Measurements from ENCODE around the gene ZNF592.

The ZNF592 gene, protein sequence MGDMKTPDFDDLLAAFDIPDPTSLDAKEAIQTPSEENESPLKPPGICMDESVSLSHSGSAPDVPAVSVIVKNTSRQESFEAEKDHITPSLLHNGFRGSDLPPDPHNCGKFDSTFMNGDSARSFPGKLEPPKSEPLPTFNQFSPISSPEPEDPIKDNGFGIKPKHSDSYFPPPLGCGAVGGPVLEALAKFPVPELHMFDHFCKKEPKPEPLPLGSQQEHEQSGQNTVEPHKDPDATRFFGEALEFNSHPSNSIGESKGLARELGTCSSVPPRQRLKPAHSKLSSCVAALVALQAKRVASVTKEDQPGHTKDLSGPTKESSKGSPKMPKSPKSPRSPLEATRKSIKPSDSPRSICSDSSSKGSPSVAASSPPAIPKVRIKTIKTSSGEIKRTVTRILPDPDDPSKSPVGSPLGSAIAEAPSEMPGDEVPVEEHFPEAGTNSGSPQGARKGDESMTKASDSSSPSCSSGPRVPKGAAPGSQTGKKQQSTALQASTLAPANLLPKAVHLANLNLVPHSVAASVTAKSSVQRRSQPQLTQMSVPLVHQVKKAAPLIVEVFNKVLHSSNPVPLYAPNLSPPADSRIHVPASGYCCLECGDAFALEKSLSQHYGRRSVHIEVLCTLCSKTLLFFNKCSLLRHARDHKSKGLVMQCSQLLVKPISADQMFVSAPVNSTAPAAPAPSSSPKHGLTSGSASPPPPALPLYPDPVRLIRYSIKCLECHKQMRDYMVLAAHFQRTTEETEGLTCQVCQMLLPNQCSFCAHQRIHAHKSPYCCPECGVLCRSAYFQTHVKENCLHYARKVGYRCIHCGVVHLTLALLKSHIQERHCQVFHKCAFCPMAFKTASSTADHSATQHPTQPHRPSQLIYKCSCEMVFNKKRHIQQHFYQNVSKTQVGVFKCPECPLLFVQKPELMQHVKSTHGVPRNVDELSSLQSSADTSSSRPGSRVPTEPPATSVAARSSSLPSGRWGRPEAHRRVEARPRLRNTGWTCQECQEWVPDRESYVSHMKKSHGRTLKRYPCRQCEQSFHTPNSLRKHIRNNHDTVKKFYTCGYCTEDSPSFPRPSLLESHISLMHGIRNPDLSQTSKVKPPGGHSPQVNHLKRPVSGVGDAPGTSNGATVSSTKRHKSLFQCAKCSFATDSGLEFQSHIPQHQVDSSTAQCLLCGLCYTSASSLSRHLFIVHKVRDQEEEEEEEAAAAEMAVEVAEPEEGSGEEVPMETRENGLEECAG (N-terminal part only)

DNA sequence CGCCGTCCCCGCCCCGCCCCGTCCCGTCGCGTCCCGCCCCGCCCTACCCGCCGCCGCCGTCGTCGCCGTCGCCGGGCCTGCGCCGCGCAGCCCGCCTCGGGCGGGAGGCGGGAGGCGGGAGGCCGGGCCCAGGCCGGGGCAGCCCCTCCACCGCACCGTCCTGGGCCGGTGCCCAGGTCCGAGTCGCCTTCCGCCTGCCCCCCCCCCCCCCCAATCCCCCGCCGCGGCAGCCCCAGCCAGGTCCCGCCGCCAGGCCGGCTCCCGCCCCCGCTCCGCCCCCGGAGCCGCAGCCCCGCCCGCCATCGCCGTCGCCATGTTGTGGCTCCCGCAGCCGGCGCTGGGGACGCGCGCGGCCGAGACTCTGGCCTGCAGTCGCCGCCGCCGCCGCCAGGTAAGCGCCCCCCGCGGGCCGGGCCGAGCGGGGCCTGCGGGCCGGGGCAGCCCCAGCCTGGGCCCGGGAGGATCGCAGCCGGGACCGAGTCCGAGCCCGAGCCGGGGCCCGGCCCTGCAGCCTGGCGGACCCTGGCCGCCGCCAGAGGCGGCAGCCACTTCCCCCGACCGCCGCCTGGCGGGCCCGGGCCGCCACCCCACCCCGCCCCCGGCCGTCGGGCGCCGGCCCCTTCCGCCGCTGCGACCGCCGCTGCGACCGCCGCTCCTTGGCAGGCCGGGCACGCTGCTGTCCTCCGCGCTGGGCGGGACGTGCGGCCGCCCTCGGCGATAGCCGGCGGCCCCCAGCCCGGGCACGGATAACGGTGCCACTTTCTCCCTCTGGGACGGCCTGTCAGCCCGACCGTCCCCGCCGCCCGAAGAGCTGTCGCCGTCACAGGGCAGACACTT is at the start of gene ZNF592:
ZNF592 (plus strand) TSS at position 319 of the 837 bp plus-strand sequence. CDS start 34,084 bp downstream, outside the sequence.
- peak; percentile 49 to 51 for DNase-seq

DNA sequence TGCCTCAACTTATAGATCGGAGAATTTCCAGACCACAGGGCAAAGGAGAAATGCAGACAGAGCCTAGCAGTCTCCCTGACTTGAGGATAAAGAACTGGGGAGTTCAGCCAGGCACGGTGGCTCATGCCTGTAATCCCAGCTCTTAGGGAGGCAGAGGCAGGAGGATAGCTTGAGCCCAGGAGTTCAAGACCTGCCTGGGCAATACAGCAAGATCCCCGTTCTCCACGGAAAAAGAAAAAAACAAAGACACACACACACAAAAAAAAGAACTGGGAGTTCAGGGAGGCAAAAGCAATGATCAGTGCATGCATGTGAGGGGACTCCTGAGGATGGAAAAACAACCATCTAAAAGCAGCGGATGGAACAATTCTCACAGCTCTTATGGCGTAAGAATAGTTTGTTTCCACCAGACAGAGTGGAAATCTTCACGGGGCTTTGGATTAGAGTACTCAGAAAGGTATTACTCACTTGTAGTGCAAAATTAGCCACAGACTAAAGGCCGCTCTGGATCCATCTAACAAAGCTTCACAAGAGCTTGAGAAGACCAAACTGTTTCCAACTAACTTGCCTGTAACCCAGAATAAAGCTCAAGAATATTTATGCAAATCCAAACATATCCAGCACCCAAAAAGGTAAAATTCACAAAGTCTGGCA is 48.7 kb upstream of the ZNF592 start:
- no peak for DNase-seq

DNA sequence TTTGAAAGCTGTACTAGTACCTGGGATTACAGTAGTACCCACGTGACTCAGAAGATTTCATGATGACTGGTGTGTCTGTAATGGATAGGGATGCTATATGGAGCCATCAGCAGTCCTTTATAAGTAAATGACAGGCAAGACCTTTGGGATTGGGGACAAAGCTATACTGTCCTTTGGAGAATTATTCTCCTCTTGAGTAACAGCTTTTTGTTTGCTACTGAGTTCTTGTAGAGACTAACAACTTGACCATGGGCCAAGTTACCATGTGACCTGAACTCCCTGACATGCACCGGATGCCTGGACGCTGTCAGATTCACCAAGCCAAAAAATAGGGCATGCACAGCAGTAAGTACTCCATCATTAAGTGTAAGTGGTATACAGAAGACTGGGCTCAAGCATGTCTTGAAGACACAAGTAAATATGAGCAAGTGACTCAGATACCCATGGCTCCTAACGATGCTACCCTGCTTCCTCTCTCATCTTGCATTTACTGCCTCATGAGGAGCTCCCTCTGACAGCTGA is 45.4 kb upstream of the ZNF592 start:
- DNase-seq: no peak

DNA sequence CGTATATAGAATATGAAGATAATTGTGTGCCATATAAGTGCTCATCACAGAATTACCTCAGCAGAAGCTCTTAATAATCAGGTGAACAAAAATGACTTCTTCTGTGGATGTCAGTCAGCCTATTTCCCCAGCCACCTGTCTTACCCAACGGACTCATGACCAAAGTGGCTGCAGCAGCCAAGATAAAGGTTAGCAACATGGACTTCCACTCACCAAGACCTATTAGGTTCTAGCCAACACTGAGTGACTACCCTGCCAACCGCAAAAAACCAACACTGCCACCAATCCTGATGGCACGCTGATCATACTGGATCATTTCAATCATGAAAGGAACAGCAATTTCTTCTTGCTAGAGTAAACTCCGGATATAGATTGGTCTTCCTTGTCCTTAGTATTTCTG is 44.6 kb upstream of the ZNF592 start:
- DNase-seq: no peak

DNA sequence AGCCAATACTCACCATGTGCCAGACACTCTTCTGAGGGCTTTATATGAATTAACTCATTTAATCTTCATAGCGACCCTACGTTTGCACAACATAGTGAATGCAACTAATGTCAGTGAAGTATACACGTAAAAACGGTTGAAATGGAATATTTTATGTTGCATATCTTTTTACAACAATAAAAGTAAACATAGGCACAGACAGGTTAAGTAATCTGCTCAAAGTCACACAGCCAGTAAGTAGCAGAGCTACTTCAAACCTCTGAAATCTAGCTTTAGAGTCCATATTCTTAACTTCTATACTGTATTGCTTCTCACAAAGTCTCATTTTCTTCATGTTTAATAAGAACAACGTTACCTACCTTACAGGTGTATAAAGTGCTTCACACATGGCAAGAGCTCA is 34.0 kb upstream of the ZNF592 start:
- no peak for DNase-seq

DNA sequence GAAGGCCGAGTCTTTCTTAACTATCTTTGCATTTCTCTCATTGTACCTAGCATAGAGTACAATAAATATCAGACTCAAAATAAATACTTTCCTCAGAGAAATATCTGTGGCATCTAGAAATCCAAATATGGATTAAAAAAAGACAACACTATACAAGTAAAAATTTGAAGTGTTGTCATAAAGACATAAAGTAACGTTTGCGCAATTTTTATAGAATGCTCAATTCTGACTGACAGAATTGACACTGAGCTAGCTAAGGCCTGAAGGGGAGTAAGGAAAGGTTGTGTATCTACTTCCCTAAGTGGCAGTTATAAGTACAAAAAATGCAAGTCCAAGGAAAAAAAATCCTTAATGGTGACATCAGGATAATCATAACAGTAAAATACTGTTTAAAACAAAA is 33.6 kb upstream of the ZNF592 start:
- DNase-seq: peak in 1 of 2 experiments; percentile 20

DNA sequence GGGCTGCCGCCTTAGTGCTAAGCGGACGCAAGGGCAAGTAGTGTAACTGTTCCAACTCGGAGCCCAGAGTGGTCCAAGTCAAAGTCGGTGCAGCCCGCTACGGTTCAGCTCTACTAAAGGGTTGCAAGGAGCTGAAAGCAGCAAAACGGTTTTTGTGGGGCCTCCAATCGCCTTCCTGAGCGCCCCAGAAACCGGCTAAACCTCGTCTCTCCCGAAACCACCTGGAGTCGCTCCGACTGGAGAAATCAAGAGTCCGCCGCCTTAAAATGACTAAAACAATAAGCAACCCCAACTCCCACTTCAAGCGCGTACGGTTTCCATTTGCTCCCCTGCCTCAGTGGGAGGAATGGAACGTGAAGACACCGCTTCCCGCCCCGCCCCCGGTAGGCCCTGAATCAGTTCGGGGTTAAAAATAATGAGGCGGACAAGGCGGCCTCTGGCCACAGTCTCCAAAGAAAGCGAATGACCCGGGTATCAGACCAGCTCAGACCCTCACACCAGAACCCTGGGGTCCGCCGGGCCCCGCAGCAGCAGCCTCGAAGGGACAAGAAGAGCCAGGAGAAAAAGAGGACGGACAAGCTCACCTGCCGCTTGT is 32.9 kb upstream of the ZNF592 start:
- DNase-seq: no peak

DNA sequence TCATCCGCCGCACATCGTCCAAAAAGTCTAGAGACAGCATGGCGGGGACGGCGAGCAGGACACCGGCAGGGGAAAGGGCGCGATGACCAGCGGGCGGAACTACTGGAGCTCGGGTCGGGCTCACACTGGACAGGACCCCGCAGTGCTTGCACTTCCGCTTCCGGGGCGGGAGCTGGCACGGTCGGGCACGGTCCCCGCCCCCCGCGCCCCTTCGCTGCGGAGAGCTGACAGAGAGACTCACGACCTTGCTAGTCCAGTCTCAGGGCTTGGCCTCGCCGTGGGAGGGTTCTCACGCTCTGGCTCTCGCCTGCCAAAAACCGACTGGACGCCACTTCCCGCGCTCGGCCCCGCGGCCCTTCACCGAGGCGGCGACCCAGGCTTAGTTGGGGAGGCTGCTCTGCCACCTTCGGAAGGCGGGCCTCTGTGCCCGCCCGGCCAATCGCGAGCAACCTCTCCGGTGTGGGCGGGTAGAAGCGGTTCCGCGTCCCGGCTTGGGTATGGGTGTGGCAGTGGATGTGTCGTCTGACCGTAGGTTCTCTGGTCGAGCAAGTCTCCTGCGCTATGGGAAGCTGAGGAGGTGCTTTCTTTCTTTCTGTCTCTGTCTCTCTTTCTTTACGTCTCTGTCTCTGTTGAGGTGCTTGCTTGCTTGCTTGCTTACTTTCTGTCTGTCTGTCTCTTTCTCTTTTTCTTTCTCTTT is 32.2 kb upstream of the ZNF592 start, which contains the start of gene SEC11A:
SEC11A (minus strand) TSS at position 104 of the 697 bp plus-strand sequence; CDS start at position 40, 64 bp downstream.
- peak; percentile 90 to 93 for DNase-seq

DNA sequence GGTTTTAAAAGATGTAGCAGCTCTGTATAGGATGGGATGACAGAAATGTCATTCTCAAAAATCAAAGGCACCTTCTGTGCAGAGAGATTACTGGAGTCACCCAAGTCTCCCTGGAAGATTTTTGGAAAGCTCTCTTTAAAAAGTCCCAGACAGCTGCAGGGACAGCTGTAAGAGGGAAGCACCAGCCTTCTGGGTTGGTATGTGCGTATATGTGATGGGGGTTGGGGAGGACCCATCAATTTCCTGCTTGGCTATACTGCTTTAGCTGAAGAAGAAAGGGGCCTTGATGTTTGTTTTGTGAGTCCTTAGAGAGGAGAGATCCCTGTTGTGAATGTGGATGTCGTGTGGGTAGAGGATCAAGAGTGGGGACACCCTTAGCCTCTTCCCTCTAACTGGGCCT is 27.0 kb upstream of the ZNF592 start:
- DNase-seq: no peak

DNA sequence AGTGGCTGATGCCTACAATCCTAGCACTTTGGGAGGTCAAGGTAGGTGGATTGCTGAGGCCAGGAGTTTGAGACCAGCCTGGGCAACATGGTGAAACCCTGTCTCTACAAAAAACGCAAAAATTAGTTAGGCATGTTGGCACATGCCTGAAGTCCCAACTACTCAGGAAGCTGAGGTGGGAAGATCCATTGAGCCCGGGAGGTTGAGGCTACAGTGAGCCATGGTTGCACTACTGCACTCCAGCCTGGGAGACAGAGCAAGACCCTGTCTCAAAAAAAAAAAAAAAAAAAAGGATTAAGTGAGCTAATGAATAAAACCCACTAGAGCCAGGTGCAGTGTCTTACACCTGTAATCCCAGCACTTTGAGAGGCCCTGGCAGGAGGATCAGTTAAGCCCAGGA is 25.8 kb upstream of the ZNF592 start:
- no peak for DNase-seq

DNA sequence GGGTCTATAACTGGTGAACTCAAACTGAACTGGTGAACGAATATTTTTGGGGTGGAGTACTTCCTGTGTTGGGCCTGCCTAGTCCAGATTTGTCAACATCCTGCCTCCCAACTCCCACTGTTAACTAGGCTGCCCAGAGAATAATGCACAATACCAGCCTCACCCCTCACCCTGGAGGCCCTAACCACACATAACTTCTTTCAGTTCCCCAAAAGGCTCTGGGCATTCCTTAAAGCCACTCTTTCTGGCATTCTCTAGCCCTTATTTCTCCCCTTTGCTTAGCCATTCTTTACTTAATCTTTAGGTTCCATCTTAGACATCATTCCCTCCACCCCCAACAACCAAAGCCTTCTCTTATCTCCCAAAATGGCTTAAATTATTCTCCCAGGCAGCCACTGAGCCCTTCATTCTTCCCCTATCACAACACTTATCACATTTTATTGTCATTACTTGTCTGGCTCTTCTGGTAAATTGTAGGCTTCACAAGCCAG is 23.3 kb upstream of the ZNF592 start:
- peak; percentile 25 to 35 for DNase-seq

DNA sequence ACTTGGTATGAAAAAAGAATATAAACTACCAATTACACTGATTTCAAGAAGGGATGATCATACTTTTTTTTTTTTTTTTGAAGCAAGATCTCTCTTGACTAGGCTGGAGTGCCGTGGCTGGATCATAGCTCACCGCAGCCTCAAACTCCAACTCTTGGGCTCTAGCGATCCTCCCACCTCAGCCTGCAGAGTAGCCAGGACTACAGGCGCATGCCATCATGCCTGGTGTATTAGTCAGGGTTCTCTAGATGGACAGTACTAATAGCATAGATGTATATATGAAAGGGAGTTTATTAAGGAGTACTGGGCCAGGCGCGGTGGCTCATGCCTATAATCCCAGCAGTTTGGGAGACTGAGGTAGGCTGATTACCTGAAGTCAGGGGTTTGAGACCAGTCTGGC is 21.0 kb upstream of the ZNF592 start:
- no peak for DNase-seq

DNA sequence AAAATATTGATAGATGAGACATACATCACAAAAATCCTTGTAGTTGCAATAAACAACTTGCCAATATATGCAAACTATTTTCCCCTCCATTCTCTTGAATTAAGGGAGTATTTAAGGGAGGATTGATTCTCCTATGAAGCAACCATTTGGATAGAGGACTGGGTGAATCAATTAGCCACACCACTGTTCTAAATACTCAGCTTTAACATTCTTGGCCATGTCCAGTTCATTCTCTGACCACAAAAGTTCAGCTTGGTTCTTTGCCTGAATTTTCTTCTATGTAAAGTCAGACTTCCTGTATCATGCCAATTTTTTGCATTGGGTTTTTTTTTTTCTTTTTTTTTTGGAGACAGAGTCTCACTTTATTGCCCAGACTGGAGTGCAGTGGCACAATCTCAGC is 16.6 kb upstream of the ZNF592 start:
- no peak for DNase-seq

DNA sequence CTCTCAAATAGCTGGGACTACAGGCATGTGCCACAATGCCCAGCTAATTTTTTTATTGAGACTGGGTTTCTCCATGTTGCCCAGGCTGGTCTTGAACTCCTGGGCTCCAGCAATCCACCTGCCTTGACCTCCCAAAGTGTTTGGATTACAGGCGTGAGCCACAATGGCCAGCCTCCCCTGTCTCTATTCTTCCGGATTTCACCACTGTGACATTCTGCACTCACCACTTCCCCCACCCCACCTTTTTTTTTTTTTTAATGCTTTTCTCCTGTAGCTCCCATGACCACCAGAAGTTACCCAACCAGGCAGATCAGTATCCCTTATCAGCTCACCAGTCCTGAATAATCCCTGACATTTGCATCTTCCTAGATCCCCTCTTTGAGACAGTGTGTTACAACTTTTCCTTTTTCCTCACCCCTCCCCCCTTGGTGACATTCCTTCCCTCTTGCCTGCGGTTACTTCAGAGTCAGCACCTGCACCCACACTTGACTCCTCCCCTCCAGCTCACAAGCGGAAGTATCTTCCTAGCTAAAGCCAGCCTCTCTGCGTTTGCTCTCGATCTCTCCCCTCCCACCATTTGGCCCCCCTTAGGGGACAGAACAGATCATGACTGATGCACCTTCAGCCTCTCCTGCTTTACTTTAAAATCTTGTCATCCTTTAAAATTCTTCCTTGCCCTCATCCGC is 13.5 kb upstream of the ZNF592 start:
- DNase-seq: peak; percentile 89 to 94

DNA sequence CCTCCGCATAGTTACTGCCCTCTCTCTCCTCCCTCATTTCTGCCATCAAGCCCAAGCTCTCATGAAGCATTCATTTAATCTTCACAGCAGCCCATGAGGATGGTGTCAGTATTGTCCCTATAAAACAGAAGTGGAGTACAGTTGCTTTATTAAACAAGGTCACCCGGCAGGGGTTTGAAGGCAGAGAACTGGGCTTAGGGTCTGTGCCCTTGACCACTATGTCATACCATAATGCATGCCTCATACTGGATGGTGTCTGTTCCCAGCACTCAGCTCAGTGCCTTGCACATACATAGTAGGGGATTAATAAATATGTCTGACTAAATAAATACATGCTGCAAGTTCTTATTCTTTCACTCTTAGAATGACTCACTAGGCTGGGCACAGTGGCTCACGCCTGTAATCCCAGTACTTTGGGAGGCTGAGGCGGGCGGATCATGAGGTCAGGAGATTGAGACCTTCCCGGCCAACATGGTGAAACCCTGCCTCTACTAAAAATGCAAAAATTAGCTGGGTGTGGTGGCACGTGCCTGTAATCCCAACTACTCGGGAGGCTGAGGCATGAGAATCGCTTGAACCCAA is 12.8 kb upstream of the ZNF592 start:
- peak in 1 of 2 experiments; percentile 59 for DNase-seq

DNA sequence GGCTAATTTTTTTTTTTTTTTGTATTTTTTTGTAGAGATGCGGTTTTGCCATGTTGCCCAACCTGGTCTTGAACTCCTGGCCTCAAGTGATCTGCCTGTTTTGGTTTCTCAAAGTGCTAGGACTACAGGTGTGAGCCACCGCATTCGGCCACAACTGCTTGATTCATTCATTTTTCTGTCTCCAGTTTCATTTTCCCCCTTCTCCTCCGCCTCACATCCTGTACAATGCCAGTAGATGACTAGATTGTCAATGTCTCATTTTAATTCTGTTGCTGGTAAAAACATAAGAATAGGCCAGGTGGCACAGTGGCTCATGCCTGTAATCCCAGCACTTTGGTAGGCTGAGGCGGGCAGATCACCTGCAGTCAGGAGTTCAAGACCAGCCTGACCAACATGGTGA is 12.0 kb upstream of the ZNF592 start:
- DNase-seq: no peak

DNA sequence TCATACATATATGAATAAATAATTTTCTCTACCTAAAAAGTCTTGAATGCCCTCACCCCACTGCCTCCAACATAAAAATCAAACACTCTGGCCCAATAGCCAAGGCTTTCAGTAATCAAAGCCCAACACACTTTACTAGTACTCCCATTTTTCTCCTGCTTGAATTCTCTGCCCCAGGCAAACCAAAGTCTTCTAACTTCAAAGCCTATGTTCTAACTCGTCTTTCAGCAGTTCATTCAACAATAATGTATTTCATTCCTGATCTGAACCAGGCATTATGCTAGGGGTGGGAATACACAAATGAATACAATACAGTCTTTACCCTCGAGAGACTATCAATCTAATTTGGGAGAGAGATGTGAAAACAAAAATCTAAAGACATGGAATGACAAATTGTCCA is 11.4 kb upstream of the ZNF592 start:
- no peak for DNase-seq

DNA sequence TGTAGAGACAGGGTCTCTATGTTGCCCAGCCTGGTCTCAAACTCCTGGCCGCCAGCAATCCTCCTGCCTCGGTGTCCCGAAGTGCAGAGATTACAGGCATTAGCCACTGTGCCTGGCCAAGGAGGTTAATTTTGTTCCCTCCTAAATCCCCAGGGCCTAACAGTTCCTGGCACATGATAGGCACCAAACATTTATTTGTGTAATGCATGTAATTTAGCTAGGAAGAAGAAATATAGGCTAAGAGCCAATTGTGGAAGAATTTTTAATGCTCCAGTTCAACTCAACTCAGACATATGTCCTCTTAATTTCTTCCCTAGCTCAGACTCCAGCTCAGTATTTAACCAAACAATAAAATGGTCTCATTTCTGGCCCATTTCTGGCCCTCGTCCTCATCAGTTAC is 7.7 kb upstream of the ZNF592 start:
- no peak for DNase-seq

DNA sequence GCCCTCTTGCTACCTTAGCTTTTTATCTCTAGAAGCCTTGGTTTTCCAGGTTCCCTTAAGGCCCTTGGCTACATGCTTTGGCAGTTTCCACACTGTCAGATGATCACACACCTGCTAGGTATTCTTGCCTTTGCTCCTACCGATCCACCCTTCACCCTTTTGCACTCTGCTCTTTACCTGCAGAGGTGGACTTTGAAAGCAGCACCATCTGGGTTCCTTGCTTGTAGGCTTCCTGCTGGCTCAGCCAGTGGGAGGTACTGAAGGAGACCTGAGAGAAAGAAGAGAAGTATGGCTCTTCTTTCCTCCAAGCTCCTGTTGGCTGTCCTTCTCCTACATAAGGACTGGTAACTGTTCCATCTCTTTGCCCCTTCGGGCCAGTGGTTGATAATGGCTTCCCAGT is 7.3 kb upstream of the ZNF592 start:
- DNase-seq: no peak
